Hindlimb muscle (tissue), 1 donor: Measurements from ENCODE around the gene PLEKHM1. TPM values are rescaled to one million over a fixed set of nuclear protein-coding genes. Genes with fewer than 3 reads are reported as not detected.

Experiments
- DNase-seq: peaks from one replicate; pipeline ENCODE4 v3.0.0-alpha.2; 2013
- polyA plus RNA-seq: library from polyadenylated mRNA; unstranded; fragments of 120-200 nt; gene quantifications from one replicate; pipeline ENCODE4 v1.2.1, GENCODE V29; 2013; ENCODE audit not compliant: insufficient read length

Gene PLEKHM1
- polyA plus RNA-seq, 1 donor, result 13.3 TPM

DNA sequence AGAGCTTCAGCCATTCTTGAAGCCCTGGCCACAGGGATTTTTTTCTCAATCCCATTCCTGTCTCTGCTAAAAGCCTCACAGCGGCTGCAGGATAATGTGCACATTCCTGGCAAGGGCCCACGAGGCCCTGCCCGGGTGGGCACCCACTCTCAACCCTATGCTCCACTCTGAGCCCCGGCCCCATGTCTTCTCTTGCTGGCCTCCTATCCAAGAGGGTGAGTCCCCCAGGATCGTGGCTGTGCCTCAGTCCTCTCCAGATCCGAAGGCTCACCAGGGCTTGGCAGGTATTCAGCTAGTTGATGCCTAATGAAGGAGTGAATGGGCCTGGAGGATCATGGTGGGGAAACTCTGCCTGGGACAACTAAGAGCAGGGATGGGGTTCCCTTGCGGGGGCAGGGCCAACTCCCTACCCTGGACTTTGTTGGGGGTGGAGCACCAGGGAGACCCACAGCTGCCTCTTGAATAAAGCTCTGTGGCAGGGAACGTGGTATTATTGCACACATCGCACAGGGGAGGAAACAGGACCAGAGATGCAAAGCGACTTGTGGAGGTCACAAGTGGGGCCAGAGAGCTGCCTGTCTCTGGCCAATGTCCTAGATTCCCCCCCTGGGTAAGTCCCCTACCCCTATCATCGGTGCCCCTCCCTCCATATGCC, 63.2 kb downstream of the PLEKHM1 start:
- no peak for DNase-seq

- no peak for DNase-seq
Measured at GRCh38 chr17:45426561-45426960, 64.0 kb downstream of the PLEKHM1 start.

DNA sequence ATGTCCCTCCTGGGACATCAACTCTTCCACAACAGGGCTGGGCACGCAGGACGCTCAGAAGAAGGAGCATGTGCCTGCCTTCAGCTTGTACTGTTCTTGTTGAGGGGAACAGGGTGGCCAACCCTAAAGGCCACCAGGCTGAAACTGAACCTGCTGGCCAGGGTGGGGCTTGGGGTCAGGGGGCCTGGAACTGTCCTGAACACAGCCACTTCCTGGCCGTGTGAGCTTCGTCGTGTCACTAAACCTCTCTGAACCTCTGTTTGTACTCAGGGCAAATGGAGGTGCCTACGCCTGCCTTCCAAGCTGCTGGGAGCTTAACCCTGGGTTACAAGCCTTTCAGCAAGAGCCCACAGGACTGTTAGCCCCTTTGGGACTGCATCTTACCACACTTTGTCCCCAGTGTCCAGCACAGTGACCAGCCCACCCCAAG, 64.5 kb downstream of the PLEKHM1 start:
- no peak for DNase-seq

DNA sequence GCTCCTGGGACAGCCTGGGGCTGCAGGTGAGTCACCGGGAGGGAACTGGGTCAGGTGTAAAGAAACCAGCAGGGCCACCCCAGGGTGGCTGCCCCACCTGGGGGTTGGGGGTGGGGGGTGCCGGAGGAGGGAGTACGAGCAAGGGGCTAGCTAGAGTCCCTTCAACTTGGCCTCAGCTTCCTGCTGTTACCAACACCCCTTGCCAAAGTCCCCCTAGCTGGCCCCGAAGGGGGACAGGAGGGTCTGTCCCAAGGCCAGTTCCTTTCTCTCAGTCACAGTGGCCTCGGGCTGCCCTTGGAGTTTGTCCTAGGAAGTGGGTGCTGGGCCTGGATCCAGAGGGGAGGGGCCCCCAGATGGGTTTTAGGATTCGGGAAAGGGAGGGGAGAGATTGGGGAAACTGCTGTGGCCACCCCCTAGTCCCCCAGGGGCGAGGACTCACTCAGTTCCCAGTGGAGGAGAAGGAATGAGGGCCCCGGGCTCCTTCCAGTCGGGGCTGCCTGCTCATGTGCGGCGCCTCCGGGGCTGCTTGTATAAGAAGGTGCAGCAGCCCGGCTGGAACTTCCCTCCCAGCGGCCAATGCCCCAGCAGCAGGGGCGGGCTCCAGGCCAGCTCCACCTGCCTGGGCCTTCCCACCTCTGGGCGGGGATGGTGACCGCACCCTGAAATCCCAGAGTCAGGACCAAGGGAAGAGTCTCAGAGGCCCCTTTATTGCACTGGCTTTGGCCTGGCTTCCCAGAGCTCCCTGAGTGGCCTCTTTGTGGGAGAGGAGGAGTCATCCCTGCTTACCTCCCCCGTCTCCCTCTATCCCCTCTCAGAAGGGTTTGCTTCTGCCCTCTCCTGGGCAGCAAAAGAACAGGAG, 65.2 kb downstream of the PLEKHM1 start:
- no peak for DNase-seq

DNA sequence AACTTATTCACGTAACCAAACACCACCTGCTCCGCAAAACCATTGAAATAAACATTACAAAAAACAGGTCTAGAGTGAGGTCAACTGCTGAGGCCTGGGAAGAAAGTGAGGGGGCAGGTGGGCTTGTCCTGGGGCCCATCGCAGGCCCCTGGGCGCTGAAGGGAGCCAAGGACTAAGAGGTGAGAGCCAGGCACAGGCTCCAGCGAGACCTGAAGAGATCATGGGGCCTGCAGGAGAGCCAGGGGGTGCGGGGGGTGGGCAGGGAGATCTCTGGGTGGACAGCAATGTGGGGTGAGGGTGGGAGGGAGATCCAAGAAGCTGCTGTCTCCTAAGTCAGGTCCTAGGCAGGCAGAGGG, 65.8 kb downstream of the PLEKHM1 start:
- no peak for DNase-seq

DNA sequence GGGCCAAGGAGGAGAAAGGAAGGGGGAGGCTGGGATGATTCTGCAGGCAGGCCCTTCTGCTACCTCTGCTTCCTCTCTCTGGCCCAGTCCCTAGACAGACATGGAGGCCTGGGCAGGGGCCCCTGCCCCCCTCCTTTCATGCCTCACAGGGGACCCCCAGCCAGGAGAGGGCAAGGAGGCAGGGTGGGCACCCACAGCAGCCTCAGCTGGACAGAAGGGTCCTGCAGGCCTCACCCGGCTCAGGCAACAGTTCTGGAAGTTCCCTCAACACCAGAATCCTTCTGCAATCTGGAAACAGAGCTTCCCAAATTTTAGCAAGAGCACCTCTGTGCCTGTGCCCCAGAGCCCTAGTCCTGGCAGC, 66.6 kb downstream of the PLEKHM1 start:
- DNase-seq, result no peak

- no peak for DNase-seq
Measured at GRCh38 chr17:45423304-45423974, 67.1 kb downstream of the PLEKHM1 start.

DNA sequence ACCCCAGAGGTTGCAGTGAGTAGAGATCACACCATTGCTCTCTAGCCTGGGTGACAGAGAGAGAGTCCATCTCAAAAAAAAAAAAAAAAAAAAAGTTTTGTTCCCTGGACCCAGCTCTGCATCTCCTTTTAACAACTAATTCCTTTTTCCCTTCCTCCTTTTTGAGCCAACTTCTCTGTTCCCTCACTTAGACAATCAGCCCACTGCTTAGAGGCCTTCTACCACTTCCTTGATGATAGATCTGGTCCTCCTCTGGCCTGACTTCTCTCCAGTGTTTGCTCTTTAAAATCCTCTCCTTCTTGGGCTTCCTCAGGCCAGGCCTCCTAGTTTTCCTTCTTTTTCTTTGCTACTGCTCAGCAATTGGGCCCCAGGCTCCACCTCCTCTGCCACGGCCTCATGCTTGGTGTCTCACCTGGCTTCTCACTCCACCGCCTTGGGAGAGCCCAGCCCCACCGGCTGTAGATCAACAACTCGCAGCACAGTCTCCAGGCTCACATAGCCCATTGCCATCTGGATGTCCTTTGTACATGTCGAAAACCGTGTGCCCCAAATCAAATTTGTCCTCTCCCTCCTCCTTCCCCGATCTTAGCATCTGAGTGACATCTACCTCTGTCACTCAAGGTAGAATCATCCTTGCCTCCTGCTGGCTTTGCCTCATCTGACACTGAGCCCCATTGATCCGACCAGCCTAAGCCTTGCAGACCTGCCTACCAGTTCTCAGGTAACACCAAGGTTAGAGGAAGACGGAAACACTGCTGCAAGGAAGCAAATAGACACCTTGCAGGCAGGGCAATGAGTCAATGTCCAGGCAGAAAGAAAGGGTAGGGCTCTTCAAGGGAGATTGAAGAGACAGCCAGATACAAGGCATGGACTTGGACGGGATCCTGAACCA, 75.3 kb downstream of the PLEKHM1 start:
- DNase-seq, result no peak

- no peak for DNase-seq
Measured at GRCh38 chr17:45413498-45413923, 77.0 kb downstream of the PLEKHM1 start.

- DNase-seq, result no peak
Measured at GRCh38 chr17:45411348-45412105, 79.0 kb downstream of the PLEKHM1 start.

- DNase-seq, result no peak
Measured at GRCh38 chr17:45410144-45411091, 80.1 kb downstream of the PLEKHM1 start.

- DNase-seq, result no peak
Measured at GRCh38 chr17:45409659-45410076, 80.9 kb downstream of the PLEKHM1 start.

DNA sequence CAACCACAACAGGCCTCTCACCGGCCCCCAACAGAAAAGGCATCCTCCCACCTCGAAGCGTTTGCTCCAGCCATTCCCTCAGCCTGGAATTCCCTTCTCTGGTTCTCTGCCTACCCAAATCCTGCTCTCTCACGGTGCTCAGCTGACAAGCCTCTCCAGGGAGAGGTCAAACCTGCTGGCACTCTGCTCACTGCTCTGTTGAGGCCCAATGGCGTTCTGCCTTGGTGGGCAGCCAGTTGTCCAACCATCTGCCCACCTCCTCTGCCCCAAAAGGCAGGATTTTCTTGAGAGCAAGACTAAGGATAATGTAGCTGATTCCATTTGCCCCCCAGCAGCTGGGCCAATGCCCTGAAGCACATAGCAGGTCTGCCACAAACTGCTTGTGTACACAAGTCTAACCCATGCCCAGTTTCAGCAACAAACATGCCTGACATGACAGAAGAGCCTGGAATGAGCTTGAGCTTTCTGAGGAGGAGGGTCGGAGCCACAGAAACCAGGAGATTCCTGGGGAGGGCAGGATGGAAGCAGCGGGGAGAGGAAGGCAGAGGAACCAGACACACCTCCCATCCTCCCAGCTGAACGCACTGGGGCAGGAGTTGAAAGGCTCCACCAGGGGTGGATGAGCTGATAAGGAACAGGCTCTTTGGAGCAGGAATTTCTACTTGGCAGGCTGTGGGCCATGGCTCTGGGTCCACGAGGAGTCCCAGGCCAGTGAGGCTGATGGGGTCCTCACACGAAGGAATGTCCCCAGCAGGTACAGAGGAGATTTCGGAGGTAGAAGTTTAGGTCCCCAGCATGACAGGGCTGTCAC, 81.7 kb downstream of the PLEKHM1 start:
- no peak for DNase-seq

DNA sequence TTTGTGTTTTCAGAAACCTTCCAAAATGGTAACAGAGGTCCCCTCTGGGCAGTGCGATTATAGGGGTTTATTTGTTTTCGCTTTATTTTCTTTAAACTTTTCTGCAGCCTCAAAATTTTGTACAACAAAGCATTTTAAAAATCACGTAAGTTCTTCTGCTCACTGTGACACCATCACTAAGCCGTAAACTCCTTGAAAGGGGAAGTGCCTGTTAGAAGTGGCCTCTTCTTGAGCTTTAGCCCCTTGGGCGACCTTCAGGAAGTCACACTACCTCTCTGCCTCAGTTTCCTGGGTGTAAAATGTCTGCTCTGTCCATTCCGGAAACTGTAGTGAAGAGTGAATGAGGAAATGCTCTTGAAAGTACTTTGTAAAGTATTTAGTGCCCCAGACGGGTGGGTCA, 84.4 kb downstream of the PLEKHM1 start:
- DNase-seq, result no peak

- no peak for DNase-seq
Measured at GRCh38 chr17:45405250-45406086, 85.1 kb downstream of the PLEKHM1 start.

DNA sequence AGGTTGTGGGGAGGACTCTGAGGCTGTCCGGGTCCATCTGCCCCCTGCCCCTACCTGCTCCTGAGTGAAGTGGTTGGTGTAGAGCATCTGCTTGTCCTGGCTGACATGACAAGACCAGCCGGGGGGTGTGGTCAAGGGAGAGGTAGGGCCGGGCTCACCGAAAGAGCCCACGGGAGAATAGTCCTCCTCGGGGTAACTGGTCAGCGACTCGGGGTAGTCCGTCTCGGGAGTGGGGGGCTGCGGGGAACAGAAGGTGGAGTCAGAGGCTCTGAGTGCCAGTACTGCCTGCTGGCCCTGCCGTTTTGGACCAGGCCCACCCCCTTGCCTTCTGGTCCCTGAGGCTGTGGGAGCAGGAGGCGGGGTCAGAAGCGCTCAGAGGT, 85.7 kb downstream of the PLEKHM1 start:
- no peak for DNase-seq

GRCh38 chr17:45403906-45404490, 86.5 kb downstream of the PLEKHM1 start:
- DNase-seq, result no peak

- no peak for DNase-seq
Measured at GRCh38 chr17:45402916-45403315, 87.6 kb downstream of the PLEKHM1 start.
